GM18870 (cell line): ENCODE results near the gene KCNJ15.

Source experiments
- ATAC-seq: cut with Tn5 transposase; IDR thresholded peaks from one replicate; pipeline ENCODE4 v1.9.1; 2021; ENCODE audit warnings: moderate library complexity; ENCODE audit not compliant: unreplicated experiment

KCNJ15 gene

DNA sequence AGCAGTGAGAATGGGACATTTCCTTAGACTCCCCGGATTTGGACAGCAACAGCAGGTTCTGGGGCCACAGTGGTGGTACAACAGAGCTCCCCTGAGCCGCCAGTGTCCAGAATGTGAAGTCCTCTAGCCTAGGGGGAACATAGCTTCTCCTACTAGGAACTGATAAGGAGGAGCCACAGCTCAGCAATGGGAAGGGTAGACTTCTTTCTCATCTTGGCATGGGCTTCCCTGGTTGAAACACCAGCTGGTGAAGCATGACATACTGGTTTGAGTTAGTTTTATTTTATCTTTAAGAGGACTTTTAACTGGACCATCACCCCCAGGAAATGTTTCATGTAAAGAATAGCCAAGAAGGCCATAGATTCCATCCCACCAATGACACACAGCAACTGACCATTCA, 68.4 kb downstream of the KCNJ15 start:
- ATAC-seq = no peak

DNA sequence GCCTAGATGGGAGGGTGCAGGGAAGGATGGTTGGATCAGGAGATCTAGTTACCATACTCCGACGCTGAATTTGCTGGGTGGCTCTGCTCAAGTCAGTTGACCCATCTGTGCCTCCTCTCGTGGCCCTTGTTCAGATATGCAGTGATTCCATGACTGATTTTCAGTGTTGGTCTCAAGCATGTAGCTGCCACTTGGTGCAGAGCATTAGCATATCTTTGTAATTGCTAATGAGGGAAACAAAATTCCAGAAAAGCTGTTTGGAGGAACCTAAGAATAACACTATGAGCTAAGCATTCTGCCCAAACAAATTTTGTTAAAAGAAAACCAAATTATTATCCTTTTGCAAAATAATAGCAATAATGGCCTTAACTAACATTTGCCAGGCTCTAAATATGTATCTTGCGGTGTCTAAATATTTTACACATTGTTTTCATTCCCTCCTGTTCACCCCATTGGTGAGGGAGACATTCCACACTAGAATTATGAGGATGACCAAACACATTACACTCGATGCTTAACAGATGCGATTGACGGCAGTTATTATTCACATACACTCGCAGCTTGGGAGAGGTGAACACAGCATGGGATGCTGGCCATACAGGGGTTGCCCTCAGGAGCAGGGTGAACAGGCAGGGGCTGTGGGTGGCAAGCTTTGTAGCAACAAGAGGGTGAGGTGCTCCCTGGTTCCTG, 69.1 kb downstream of the KCNJ15 start:
- no peak for ATAC-seq

GRCh38 chr21:38326429-38326828, 69.6 kb downstream of the KCNJ15 start:
- no peak for ATAC-seq

DNA sequence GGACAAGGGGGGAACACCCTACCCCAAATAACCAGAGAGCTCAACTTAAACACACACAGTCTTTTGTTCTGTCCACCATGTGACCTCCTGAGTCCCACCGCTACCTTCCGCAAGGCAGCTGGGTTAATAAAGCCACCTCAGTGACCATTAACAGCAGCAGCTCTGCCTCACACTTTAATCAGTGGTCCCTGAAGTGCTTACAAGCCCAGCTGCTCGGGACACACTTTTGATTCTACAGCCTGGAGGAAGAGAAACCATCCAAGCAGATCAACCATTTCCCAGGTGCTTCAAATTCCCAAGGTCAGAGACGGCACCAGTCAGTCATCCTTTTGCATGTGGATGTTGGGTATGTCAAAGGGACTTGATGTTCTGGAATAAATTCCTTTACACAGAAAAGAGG, 70.1 kb downstream of the KCNJ15 start:
- no peak for ATAC-seq

GRCh38 chr21:38327984-38328383, 71.2 kb downstream of the KCNJ15 start:
- no peak for ATAC-seq

DNA sequence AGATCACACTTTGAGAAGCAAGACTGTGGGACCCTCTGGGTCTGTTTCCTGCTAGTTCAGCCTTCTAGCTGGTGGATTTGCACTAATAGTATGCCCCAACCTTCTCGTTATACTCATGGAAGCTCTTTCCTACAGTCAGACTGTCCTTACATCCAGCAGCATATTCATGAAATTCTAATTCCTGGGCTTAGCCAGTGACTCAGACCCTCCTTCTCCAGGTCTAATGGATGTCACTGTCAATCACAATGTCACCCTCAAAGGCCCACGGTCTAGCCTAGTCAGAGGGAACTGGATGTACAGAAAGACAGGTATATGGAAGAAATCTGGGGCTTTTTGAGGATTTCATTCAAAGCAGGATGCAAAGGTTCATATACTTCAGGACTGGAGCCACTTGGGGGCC, 72.4 kb downstream of the KCNJ15 start:
- ATAC-seq = no peak

GRCh38 chr21:38330666-38331065, 73.9 kb downstream of the KCNJ15 start:
- no peak for ATAC-seq

DNA sequence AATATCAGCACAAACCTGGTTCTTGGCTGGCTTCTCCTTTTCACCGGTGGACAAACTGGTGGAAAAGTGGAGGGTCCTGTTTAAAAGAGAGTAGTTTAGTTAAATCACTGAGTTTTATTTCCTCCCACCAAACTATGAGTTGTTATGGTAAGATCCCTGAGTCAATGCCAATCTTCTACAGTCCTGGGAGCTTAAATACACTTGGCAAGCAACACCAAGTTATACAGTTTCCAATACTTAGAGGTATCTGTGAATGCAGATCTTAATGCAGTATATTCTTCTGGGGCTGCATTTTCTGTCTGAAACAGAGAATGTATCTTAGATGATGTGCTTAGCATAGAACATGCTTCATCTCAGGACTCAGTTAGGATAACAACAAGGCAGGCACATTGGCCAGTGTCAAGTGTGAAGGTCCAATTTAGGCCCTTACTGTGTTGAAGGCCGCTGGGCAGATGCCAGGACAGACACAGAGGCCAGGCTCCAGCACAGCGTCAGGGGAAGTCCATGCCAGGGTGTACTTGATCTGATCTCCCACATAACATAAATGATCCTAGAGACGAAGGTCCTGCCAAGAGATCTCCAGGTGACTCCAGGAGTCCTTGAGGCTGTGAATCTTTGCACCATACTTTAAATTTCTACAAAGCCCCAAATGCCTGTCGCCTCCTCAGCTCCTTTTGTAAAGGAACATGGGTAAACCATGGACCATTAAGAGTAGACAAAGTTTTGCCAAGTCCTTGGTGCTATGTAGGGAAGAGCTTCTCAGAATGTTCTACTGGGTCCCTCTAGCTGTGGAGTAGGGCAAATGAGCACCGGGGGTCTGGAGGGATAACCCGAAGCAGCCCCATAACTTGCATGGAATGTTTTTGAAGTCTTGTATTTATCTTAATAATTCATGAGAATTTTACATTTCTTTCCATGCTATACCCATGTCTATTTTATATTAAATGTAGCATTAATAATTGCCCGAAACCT, 76.8 kb downstream of the KCNJ15 start:
- ATAC-seq = no peak

DNA sequence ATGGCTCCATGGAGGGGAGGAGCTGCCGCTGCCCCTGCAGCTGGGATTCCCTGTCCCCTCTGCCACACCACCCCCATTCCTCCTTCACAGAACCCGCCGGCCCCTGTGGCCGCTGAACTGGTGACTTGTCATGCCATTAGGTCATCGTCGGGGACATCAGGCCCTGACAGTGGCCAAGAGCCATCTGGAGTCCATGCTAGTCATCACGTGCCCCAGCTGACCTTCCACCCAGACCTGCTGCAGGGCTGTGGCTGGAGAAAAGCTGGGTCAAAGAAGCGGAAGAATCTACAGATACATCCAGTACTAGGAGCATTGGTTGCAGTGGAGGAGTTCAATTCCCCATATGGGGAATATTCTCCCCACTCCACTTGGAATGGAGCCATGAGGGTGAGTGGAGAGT, 78.1 kb downstream of the KCNJ15 start:
- no peak for ATAC-seq

- ATAC-seq = no peak
Observed at GRCh38 chr21:38337793-38338192, 81.0 kb downstream of the KCNJ15 start.

GRCh38 chr21:38340131-38340530, 83.3 kb downstream of the KCNJ15 start:
- ATAC-seq = no peak

DNA sequence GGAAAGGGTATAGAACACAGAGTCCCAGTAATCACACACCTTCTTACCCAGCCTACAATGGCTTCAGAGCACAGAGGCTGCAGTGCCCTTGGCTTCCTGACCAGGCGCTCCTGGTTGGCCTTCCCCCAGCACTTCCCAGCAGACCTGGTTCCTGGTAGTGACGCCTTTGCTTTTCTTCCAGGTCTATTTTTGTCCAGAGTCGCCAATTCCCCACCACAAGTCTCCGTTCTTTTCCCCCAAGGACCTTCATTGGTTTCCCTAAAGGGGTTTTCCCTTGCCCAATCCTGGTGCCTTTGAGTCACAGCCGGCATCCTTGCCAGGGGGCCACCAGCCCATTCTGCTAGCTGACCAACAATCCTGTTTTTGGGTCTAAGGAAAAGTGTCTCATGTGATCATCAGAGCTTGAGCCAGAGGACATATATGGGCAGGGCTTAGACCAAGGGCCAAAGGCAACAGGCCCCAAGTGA, 84.8 kb downstream of the KCNJ15 start:
- ATAC-seq = no peak

DNA sequence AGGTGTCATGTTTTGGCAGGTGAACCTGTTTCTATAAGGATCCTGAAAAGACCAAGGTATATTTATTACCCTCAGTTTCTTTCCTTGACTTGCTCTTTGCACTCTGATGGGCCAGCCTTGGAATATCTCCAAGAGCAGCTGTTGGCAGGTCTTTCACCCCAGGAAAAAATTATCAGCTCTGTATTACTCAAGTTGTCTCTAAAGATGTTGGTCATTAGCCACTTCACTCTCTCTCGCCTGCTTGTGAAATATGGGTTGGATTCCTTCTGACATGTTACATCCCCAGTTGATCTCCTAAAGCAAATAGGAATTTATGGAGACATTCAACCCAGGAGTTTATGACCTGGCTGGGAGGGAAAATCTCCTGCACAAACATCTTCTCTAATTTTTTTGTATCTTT, 85.9 kb downstream of the KCNJ15 start:
- no peak for ATAC-seq

DNA sequence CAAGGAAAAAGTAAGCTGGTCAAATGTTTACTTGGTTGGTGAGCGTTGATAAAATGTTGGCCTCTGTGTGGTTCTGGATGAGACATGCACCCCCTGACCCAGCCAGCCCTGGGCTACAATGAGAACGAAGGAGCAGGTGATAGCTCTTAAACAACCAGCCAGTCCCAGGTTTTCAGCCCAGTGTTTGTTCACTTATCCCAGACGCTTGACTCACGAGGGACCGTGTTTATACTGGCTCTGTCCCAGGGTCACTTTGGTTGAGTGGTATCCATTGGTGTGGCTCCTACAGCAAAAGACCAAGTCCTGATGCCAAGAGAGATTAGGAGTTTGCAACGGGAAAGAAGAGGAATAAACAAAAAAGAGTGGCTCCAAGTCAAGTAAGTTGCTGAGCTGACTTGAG, 86.9 kb downstream of the KCNJ15 start:
- ATAC-seq = no peak

DNA sequence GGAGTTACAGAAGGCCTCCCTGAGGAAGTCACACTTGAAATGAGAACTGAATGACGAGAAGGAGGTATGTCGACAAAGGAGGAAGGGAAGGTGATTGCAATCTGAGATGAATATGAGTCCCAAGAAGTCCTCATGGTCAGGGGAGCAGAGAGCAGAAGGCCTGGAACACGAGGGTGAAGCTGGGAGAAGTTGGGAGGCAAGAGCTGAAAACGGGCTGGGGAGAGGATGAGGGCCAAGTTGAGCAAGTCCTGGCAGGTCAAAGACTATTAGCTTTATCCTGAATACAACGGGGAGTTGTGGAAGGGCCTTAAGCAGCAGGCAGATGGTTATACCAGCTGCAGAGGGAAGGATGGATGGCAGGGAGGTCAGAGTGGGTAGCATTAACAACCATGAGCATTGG, 89.5 kb downstream of the KCNJ15 start:
- ATAC-seq = no peak

DNA sequence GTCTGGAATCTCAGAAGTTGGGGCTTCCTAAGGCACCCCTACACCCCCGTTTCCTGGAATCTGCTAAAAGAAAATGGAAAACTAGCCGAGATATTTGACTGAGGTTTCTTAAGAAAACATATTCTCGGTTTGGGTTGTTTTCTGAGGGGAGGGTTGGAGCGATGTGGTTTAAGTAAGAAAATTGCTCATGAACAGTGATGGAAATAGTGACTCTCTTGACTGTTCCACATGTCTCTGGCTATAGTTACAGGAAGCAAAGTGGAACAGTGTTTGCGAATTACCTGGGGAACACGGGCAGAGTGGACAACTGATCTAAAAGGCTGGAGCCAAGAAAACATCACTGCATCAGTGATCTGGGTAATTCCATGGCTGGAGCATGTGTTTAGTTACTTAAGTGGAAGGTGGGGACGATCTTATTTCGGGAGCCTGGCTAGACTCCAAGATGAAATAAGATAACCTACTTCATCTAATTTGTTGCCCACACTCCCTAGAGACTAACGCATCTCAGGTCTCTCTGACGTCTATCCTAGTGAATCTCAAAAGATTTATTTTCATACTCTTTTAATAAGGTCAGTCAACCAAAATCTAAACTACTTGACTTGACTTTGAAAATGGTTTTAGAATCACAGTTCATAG, 92.4 kb downstream of the KCNJ15 start:
- ATAC-seq = no peak

DNA sequence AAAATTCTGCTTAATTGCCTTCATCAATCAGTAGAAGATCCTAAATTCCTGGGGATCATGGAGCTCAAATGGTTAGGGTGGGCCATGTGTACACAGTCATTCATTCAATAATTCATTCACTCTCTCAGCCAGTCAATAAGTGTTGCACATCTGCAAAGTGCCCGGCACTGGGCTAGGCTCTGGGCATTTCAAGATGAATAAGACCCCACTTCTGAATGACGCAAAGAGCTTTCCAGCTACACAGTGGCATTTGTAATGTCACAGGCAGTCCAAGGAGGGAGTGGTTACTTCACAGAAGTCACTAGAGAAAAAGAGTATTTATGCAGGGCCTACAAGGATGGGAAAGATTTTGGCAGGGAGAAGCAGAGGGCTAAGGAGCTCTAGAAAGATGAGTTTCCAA, 93.2 kb downstream of the KCNJ15 start:
- no peak for ATAC-seq

- no peak for ATAC-seq
Observed at GRCh38 chr21:38350684-38351083, 93.9 kb downstream of the KCNJ15 start.

- no peak for ATAC-seq
Observed at GRCh38 chr21:38351176-38351959, 94.6 kb downstream of the KCNJ15 start.

DNA sequence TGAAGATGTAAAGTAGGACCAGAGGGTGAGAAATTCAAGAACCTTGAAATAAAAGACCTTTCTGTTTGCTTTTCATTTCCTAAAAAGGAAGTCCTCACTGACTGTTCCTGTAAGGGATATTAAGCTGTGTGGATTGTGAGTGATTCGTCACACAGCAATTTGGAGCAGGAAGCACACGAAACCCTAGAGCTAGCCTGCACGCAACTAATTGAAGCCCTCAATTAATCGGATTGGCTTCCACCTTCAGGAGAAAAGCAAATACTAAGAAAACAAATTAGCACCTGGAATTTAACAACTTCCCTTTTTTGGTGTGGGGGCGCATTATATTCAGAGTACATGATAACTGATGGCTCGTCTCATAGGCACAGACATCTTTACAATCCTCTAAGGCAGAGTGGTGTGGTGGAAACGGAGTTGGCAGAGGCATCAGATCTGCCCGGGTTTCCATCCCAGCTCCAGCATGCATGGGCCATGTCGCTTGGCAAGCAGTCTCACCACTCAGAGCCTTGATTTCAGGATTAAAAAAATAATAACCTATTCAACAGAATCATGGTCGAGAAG, 95.2 kb downstream of the KCNJ15 start:
- ATAC-seq = no peak
